H9 (cell line): ENCODE measurements around the gene TOMM5. TPM values are rescaled to one million over a fixed set of nuclear protein-coding genes. Genes with fewer than 3 reads are reported as not detected.

ENCODE experiments used
- DNase-seq: peaks from one replicate; pipeline ENCODE4 v3.0.0-alpha.2; 2017
- H2AFZ ChIP-seq: one replicate; pipeline ENCODE4 v1.6.1; 2013; ENCODE audit warnings: mild to moderate bottlenecking, low read length, control low read depth, moderate library complexity
- H2AK5ac ChIP-seq: 2 replicates; pipeline ENCODE4 v1.6.1; 2013; ENCODE audit warnings: low read length, control low read depth, mixed read lengths; ENCODE audit not compliant: insufficient read length
- H2BK120ac ChIP-seq: one replicate; pipeline ENCODE4 v1.6.1; 2013; ENCODE audit warnings: low read depth, mild to moderate bottlenecking, low read length, control low read depth, inconsistent platforms; ENCODE audit not compliant: poor library complexity, severe bottlenecking
- H2BK12ac ChIP-seq: 2 replicates; pipeline ENCODE4 v1.6.1; 2013; ENCODE audit warnings: low read length, control low read depth, mixed read lengths, low read depth; ENCODE audit not compliant: insufficient read length
- H2BK15ac ChIP-seq: 2 replicates; pipeline ENCODE4 v1.6.1; 2013; ENCODE audit warnings: low read depth, low read length, control low read depth
- H2BK20ac ChIP-seq: one replicate; pipeline ENCODE4 v1.6.1; 2013; ENCODE audit warnings: low read depth, mild to moderate bottlenecking, low read length, control low read depth, inconsistent platforms; ENCODE audit not compliant: poor library complexity, severe bottlenecking
- H2BK5ac ChIP-seq: 2 replicates; pipeline ENCODE4 v1.6.1; 2013; ENCODE audit warnings: low read length, control low read depth, mixed read lengths; ENCODE audit not compliant: insufficient read length
- H3K14ac ChIP-seq: 2 replicates; pipeline ENCODE4 v1.6.1; 2013; ENCODE audit warnings: low read length, control low read depth; ENCODE audit not compliant: insufficient read depth
- H3K18ac ChIP-seq: 2 replicates; pipeline ENCODE4 v1.6.1; 2013; ENCODE audit warnings: low read depth, mild to moderate bottlenecking, mixed read lengths, low read length, control low read depth; ENCODE audit not compliant: insufficient read length
- H3K23ac ChIP-seq: 2 replicates; pipeline ENCODE4 v1.6.1; 2013; ENCODE audit warnings: low read length, control low read depth, mixed read lengths, low read depth; ENCODE audit not compliant: insufficient read length
- H3K23me2 ChIP-seq: 2 replicates; pipeline ENCODE4 v1.6.1; 2013; ENCODE audit warnings: low read depth, mild to moderate bottlenecking, mixed read lengths, low read length, control low read depth; ENCODE audit not compliant: insufficient read length, poor library complexity, severe bottlenecking
- H3K27ac ChIP-seq: 2 replicates; pipeline ENCODE4 v1.5.1; 2013; ENCODE audit warnings: low read length, control low read depth, mixed read lengths, low read depth; ENCODE audit not compliant: insufficient read length
- H3K27me3 ChIP-seq: 2 replicates; pipeline ENCODE4 v1.6.1; 2013; ENCODE audit warnings: low read length, control low read depth, inconsistent platforms; ENCODE audit not compliant: insufficient read depth
- H3K4ac ChIP-seq: 2 replicates; pipeline ENCODE4 v1.6.1; 2013; ENCODE audit warnings: low read depth, mild to moderate bottlenecking, control low read depth, inconsistent platforms, low read length, moderate library complexity
- H3K4me1 ChIP-seq: 2 replicates; pipeline ENCODE4 v1.6.1; 2013; ENCODE audit warnings: low read length, control low read depth, inconsistent platforms; ENCODE audit not compliant: insufficient read depth
- H3K4me2 ChIP-seq: 2 replicates; pipeline ENCODE4 v1.6.1; 2013; ENCODE audit warnings: low read length, control low read depth, mixed read lengths; ENCODE audit not compliant: insufficient read length, insufficient read depth
- H3K56ac ChIP-seq: 2 replicates; pipeline ENCODE4 v1.6.1; 2013; ENCODE audit warnings: low read depth, mild to moderate bottlenecking, mixed read lengths, low read length, control low read depth; ENCODE audit not compliant: insufficient read length
- H3K79me1 ChIP-seq: 2 replicates; pipeline ENCODE4 v1.6.1; 2013; ENCODE audit warnings: low read depth, mild to moderate bottlenecking, moderate library complexity, low read length, control low read depth, inconsistent platforms; ENCODE audit not compliant: insufficient read depth, poor library complexity, severe bottlenecking
- H3K79me2 ChIP-seq: 2 replicates; pipeline ENCODE4 v1.6.1; 2013; ENCODE audit warnings: low read length, control low read depth, inconsistent platforms; ENCODE audit not compliant: insufficient read depth
- H3K9ac ChIP-seq: 2 replicates; pipeline ENCODE4 v1.6.1; 2013; ENCODE audit warnings: low read length, control low read depth, mixed read lengths; ENCODE audit not compliant: insufficient read length; ENCODE audit errors: extremely low read depth
- H3K9me3 ChIP-seq: one replicate; pipeline ENCODE4 v1.6.1; 2013; ENCODE audit warnings: low read depth, low read length, inconsistent platforms; ENCODE audit not compliant: control insufficient read depth
- H3T11ph ChIP-seq: one replicate; pipeline ENCODE4 v1.6.1; 2013; ENCODE audit warnings: mild to moderate bottlenecking, low read length, control low read depth, inconsistent platforms
- H4K20me1 ChIP-seq: one replicate; pipeline ENCODE4 v1.6.1; 2013; ENCODE audit not compliant: control insufficient read depth, insufficient read length, insufficient read depth
- H4K5ac ChIP-seq: 2 replicates; pipeline ENCODE4 v1.6.1; 2013; ENCODE audit warnings: low read depth, mild to moderate bottlenecking, mixed read lengths, low read length, control low read depth; ENCODE audit not compliant: insufficient read length
- H4K8ac ChIP-seq: replicated peaks from 2 replicates; pipeline ENCODE4 v1.6.1; 2013; ENCODE audit warnings: low read length, control low read depth, mixed read lengths, low read depth; ENCODE audit not compliant: insufficient read length
- H4K91ac ChIP-seq: 2 replicates; pipeline ENCODE4 v1.6.1; 2013; ENCODE audit warnings: low read depth, mild to moderate bottlenecking, moderate library complexity, mixed read lengths, low read length, control low read depth; ENCODE audit not compliant: insufficient read length
- H3K27ac Mint-ChIP-seq, 3 experiments: 2 replicates in 2 of 3; 3 replicates in 1 of 3; pipeline ENCODE4 v1.8.0; 2020 to 2021; ENCODE audit warnings: mixed read lengths in 3 of 3, mild to moderate bottlenecking in 1 of 3, moderate library complexity in 1 of 3
- H3K27me3 Mint-ChIP-seq: 2 replicates; pipeline ENCODE4 v1.8.0; 2021; ENCODE audit warnings: low read depth, mild to moderate bottlenecking, moderate library complexity, mixed read lengths
- H3K36me3 Mint-ChIP-seq, 3 experiments: 2 replicates in 2 of 3; 3 replicates in 1 of 3; pipeline ENCODE4 v1.8.0; 2020 to 2021; ENCODE audit warnings: low read depth in 3 of 3, mixed read lengths in 3 of 3; ENCODE audit not compliant: insufficient read depth in 1 of 3
- H3K4me1 Mint-ChIP-seq, 2 experiments: 2 replicates each; pipeline ENCODE4 v1.8.0; 2020; ENCODE audit warnings: mixed read lengths in 2 of 2
- H3K4me3 Mint-ChIP-seq, 2 experiments: 2 replicates in 1 of 2; 3 replicates in 1 of 2; pipeline ENCODE4 v1.8.0; 2020 to 2021; ENCODE audit warnings: mild to moderate bottlenecking in 2 of 2, mixed read lengths in 2 of 2, moderate library complexity in 1 of 2
- H3K9me3 Mint-ChIP-seq, 2 experiments: 2 replicates in 1 of 2; 3 replicates in 1 of 2; pipeline ENCODE4 v1.8.0; 2020; ENCODE audit warnings: mild to moderate bottlenecking in 2 of 2, mixed read lengths in 2 of 2, moderate library complexity in 1 of 2
- CTCF ChIP-seq: fragments of 200-600 bp; sonication (generic); conservative IDR thresholded peaks from 3 replicates; pipeline ENCODE4 v1.8.0; 2021; ENCODE audit warnings: antibody characterized with exemption, mild to moderate bottlenecking
- WGBS: extraction: QIAGEN DNeasy Blood & Tissue Kit; methylation state at CpG from one replicate; pipeline ENCODE4 v1.1.7; 2013; ENCODE audit warnings: missing lambda C conversion rate, low lambda C conversion rate, mixed read lengths; ENCODE audit not compliant: insufficient read length; ENCODE audit errors: extremely low coverage; 5-methylcytosine and 5-hydroxymethylcytosine counted together
- total RNA-seq: library from RNA; stranded (reverse); gene quantifications from 2 replicates; pipeline ENCODE4 v1.2.1, GENCODE V29; 2021

The TOMM5 gene
- total RNA-seq, 1 experiment from 2014 or later: 124 TPM

GRCh38 chr9:37625036-37625757, 32.8 kb upstream of the TOMM5 start:
- Mint-ChIP-seq H3K27ac (no peak overlapping the region), H3K36me3 (no peaks in the 10 kb centered on the region), H3K27me3 (no peaks in the 10 kb centered on the region), H3K4me3 (no peak overlapping the region), H3K9me3 (no peaks in the 10 kb centered on the region; a peak in 1 of 5 replicates), H3K4me1 (peaks cover 25 to 30% of the 10 kb centered on the region in 2 experiments)
- Histone ChIP-seq H3K27ac (no peak overlapping the region), H4K8ac (no peak overlapping the region), H3K18ac (no peak overlapping the region), H2BK20ac (no peak overlapping the region), H3K4ac (no peak overlapping the region), H2BK5ac (no peak overlapping the region), H2BK12ac (no peak overlapping the region), H2AK5ac (no peak overlapping the region), H4K91ac (no peak overlapping the region), H3T11ph (no peak overlapping the region), H3K4me2 (no peak overlapping the region), H3K9ac (no peak overlapping the region), H3K56ac (no peak overlapping the region), H3K27me3 (no peaks in the 10 kb centered on the region), H4K20me1 (no peaks in the 10 kb centered on the region), H3K79me2 (no peaks in the 10 kb centered on the region), H3K4me1 (peaks cover 8% of the 10 kb centered on the region; the same call in 1 of the 2 replicates), H2AFZ (no peak overlapping the region), H3K79me1 (no peaks in the 10 kb centered on the region), H4K5ac (no peak overlapping the region), H3K14ac (no peak overlapping the region), H2BK15ac (no peak overlapping the region), H3K9me3 (no peaks in the 10 kb centered on the region), H2BK120ac (no peak overlapping the region), H3K23ac (no peak overlapping the region), H3K23me2 (no peaks in the 10 kb centered on the region)
- DNase-seq: no peak
- no peak for TF ChIP-seq CTCF
- WGBS: no CpG with 5 or more reads among the region's 5 CpGs
